Fibroblast of pulmonary artery (primary cell): ENCODE data around the gene PDCD4.
A peak's percentile ranks its signal among the peaks of the same experiment; 100 is the strongest.

Source experiments
- DNase-seq: peaks from one replicate; pipeline ENCODE4 v3.0.0-alpha.2; 2010; ENCODE audit warnings: low read depth
- H3K4me3 ChIP-seq: replicated peaks from 2 replicates; pipeline ENCODE4 v1.5.1; 2011; ENCODE audit warnings: low read depth, mild to moderate bottlenecking, control low read depth, low read length, moderate library complexity
- CTCF ChIP-seq: IDR thresholded peaks from 2 replicates; pipeline ENCODE4 v1.5.1; 2011; ENCODE audit warnings: mild to moderate bottlenecking, control low read depth, low read length, inconsistent platforms; ENCODE audit errors: missing control alignments

PDCD4 gene

GRCh38 chr10:110871298-110872084, at the start of gene PDCD4:
Gene PDCD4, plus strand, starts transcription at chr10:110871928. Its CDS starts 4,100 bp downstream, at chr10:110876028.
- peak; percentile 98 for DNase-seq
- H3K4me3 ChIP-seq, result peak within 1 kb of the TSS; percentile 83
- TF ChIP-seq CTCF, result no peak

GRCh38 chr10:110822035-110822711, 49.6 kb upstream of the PDCD4 start:
- DNase-seq, result no peak
- TF ChIP-seq CTCF, result no peak
- no peak overlapping the region for H3K4me3 ChIP-seq

- no peak for TF ChIP-seq CTCF
- no peak for DNase-seq
- H3K4me3 ChIP-seq, result no peak overlapping the region
These were observed 48.9 kb upstream of the PDCD4 start for GRCh38 chr10:110822712-110823311.

- no peak for DNase-seq
- no peak for TF ChIP-seq CTCF
- H3K4me3 ChIP-seq, result no peak overlapping the region
These were observed 47.6 kb upstream of the PDCD4 start for GRCh38 chr10:110824152-110824441.

GRCh38 chr10:110824660-110825059, 47.1 kb upstream of the PDCD4 start:
- DNase-seq, result no peak
- no peak overlapping the region for H3K4me3 ChIP-seq
- TF ChIP-seq CTCF, result no peak

- H3K4me3 ChIP-seq, result no peak overlapping the region
- no peak for DNase-seq
- TF ChIP-seq CTCF, result no peak
These were observed 46.2 kb upstream of the PDCD4 start for GRCh38 chr10:110825508-110825907.
